Measurements from ENCODE around the gene HDX.
"Not testable (repeated sequence)": the region's sequence is repeated elsewhere in the genome, so short reads cannot be mapped to it uniquely, and the experiment has no call there.

HDX gene

DNA sequence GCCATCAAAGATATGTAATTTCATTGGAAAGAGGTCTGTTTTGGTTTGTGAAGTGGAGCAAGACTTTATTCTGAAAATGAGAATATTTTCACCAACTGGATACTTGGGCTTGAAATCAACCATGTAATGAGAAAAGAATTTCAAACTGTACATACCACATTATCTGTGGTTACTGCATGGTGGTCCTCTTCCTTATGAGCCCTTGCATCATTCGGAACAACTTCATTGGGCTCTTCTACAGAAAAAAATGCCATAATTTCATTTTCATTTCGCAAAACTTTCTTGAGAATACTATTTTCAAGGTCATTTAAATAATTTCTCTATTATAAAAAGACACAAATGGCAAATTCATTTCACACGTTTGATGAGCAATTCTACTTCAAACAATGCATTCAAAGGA, 165.6 kb downstream of the HDX start:
- DNase-seq, result no peak

DNA sequence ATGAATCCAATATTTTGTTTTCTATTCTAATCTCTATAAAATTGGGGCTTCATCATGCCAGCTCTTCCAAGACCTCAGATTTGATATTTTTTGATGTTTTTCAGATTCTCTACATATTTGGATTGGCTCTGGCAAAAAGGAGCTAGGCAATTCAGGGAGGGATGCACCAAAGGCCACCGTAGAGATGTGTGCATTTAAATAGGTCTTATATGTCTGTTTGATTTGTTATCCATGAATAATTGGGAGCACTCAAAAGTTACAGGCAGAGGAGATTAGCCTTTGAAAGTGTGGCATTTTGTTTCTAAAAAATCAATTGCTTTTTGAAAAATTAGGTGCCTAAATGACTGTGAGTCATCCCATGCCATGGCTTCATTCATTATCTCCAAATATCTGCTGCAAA, 167.1 kb downstream of the HDX start:
- DNase-seq, result no peak

DNA sequence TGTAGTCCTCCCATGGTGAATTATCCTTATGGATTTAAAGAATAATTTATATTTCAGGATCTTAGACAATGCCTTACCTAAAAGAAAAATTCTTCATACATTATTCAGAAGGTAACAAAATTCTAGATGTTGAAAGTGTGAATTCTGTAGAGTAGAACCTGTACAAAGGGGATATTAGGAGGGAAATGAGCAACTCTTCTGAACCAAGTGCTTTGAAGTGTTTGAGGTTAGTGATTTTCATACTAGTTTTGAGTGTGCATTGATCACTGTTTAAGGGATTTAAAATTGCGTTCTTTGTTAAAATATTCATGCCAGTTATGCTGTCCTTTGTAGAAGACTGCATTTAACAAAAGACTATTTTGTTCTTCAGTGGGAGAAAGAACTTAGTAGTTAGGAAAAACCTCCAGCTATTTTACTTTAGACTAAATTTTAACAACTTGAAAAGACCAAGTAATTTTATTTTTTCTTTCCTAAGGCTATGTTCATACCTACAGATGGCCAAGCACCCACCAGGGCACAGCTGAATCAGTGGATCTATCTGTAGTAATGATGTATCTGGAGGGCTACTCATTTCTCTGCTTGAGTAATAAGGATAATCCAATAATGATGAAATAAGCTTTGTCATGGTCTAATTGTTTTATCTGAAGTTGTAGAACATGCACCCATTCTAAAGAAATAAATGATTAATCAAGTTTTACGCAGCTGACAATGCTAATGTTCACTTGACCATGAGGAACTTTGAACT, 180.0 kb downstream of the HDX start:
- DNase-seq, result no peak

DNA sequence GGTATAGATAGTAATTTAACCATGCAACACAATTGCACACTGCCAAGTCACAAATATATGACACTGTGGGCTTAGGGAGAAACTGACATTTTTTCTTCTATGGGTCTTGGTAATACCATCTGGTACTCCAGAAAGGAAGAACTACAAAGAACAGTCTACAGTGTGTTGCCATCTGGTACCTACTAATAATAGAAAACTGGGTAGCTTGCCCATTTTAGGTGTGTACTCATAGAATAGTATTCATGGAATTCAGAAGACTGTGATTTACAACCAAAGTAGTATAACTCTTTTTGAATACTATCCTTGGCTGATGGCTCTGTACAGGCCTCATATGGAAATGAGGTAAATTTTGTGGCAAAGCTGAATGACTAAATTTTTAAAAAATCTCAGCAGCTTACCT, 181.6 kb downstream of the HDX start:
- no peak for DNase-seq

DNA sequence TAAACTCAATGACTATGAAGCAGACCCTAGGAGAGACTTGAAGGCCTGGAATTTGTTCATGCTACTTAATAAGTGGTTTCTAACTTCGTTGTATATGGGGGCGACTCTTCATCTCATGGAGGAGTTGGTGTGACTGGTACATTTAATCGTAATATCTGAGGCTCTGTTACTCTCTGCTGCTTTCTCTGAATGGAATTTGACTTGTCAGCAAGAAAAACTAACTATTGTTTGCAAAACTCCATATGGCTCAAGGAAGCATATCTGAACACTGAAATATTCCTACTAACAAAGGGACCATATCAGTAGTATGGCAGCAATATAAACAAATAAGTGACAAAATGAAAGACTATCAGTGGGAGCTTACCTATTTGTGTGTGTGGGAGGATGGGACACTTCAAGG, 182.2 kb downstream of the HDX start:
- no peak for DNase-seq

DNA sequence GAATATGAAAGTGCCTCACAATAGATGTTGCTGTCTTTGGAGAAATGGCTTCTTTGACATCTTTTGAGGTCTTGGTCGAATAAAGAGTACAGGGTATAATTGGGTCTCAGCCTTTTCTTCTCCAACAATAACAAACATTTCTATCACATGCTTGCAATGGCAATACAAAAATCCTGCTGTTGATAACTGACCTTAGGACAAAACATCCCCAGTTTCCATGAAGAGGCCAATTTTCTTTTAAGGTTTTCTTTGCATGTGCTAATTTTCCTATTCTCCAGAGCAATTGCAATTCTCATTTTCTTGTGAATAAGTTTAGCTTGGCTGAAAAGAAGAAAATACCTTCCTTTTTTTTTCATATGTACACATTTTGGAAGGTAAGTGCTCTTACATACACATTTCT, 183.6 kb downstream of the HDX start:
- no peak for DNase-seq

DNA sequence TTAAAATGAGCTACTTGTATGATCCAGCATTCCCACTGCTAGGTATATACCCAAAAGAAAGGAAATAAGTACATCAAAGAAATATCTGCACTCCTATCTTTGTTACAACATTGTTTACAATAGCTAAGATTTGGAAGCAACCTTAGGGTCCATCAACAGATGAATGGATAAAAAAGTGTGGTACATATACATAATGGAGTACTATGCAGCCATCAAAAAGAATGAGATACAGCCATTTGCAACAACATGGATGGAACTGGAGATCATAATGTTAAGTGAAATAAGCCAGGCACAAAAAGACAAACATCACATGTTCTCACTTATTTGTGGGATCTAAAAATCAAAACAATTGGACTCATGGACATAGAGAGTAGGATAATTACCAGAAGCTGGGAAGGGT, 186.3 kb downstream of the HDX start:
- not testable (repeated sequence) for DNase-seq
